Keratinocyte (primary cell): ENCODE measurements around the gene RIPPLY1. TPM values are rescaled to one million over a fixed set of nuclear protein-coding genes. Genes with fewer than 3 reads are reported as not detected.

ENCODE experiments used
- DNase-seq: peaks from one replicate; pipeline ENCODE4 v3.0.0-alpha.2; 2011; ENCODE audit warnings: low read depth, missing footprints, low spot score
- FAIRE-seq: peaks from 2 replicates; lab custom pipeline; 2011; peaks lifted over from hg19 to GRCh38; lab: Jason Lieb, UNC
- H2AFZ ChIP-seq: 2 replicates; pipeline ENCODE4 v1.6.0; 2012; ENCODE audit warnings: low read length, control low read depth, inconsistent platforms; ENCODE audit not compliant: control insufficient read depth
- H3K27ac ChIP-seq: 2 replicates; pipeline ENCODE4 v1.5.1; 2011; ENCODE audit warnings: low read length; ENCODE audit not compliant: control insufficient read depth, insufficient read depth
- H3K27me3 ChIP-seq: 3 replicates; pipeline ENCODE4 v1.6.0; 2011; ENCODE audit warnings: low read length; ENCODE audit not compliant: control insufficient read depth, insufficient read depth; ENCODE audit errors: extremely low read depth
- H3K36me3 ChIP-seq, 2 experiments: 2 replicates in 1 of 2; 3 replicates in 1 of 2; pipeline ENCODE4 v1.5.1; 2011; ENCODE audit warnings: low read length in 2 of 2, mild to moderate bottlenecking in 1 of 2; ENCODE audit not compliant: control insufficient read depth in 2 of 2, insufficient read depth in 2 of 2; ENCODE audit errors: extremely low read depth in 1 of 2
- H3K4me1 ChIP-seq: 3 replicates; pipeline ENCODE4 v1.5.1; 2011; ENCODE audit warnings: low read length; ENCODE audit not compliant: control insufficient read depth, insufficient read depth; ENCODE audit errors: extremely low read depth
- H3K4me2 ChIP-seq: 3 replicates; pipeline ENCODE4 v1.6.0; 2011; ENCODE audit warnings: low read depth, low read length; ENCODE audit not compliant: control insufficient read depth, insufficient read depth; ENCODE audit errors: extremely low read depth
- H3K4me3 ChIP-seq, 3 experiments: fragments of 200-600 bp in 1 of 3; sonication (generic) in 1 of 3; 2 replicates in 2 of 3; 3 replicates in 1 of 3; pipeline ENCODE4 v1.5.1; 2011 to 2016; ENCODE audit warnings: low read length in 3 of 3, mild to moderate bottlenecking in 3 of 3, control low read depth in 2 of 3, inconsistent platforms in 1 of 3, low read depth in 1 of 3, mixed read lengths in 1 of 3, mixed run types in 1 of 3, moderate library complexity in 1 of 3; ENCODE audit not compliant: control insufficient read depth in 2 of 3, insufficient read depth in 2 of 3; ENCODE audit errors: extremely low read depth in 1 of 3
- H3K79me2 ChIP-seq: 2 replicates; pipeline ENCODE4 v1.6.0; 2012; ENCODE audit warnings: low read length; ENCODE audit not compliant: control insufficient read depth, insufficient read depth
- H3K9ac ChIP-seq: 3 replicates; pipeline ENCODE4 v1.6.0; 2011; ENCODE audit warnings: low read length; ENCODE audit not compliant: control insufficient read depth, insufficient read depth; ENCODE audit errors: extremely low read depth
- H3K9me1 ChIP-seq: 3 replicates; pipeline ENCODE4 v1.6.0; 2011; ENCODE audit warnings: low read length; ENCODE audit not compliant: control insufficient read depth, insufficient read depth; ENCODE audit errors: extremely low read depth
- H3K9me3 ChIP-seq: 2 replicates; pipeline ENCODE4 v1.5.1; 2012; ENCODE audit warnings: low read depth, low read length; ENCODE audit not compliant: control insufficient read depth
- H4K20me1 ChIP-seq: 3 replicates; pipeline ENCODE4 v1.6.0; 2011; ENCODE audit warnings: low read length; ENCODE audit not compliant: control insufficient read depth, insufficient read depth; ENCODE audit errors: extremely low read depth
- CTCF ChIP-seq, 3 experiments: IDR thresholded peaks in 1 of 3; conservative IDR thresholded peaks in 1 of 3; optimal IDR thresholded peaks in 1 of 3; 2 replicates in 2 of 3; 3 replicates in 1 of 3; pipeline versions ENCODE3 to v1.5.1; 2011; ENCODE audit warnings: low read length in 3 of 3, mild to moderate bottlenecking in 3 of 3, moderate library complexity in 2 of 3, control low read depth in 1 of 3, inconsistent platforms in 1 of 3; ENCODE audit not compliant: insufficient read depth in 2 of 3; ENCODE audit errors: extremely low read depth in 1 of 3
- EZH2 ChIP-seq: IDR thresholded peaks from one replicate; pipeline ENCODE4 v1.6.1; 2012; ENCODE audit warnings: inconsistent platforms, mild to moderate bottlenecking, low read length, moderate library complexity
- dilution Hi-C: fragments of 300-500 bp; cut with MboI; formaldehyde crosslinking; loops from one replicate; pipeline ENCODE4 v1.7.0; 2020; ENCODE audit warnings: low sequenced_read_pairs; ENCODE audit not compliant: extremely low pct_ligation_motif_present
- polyA plus RNA-seq, 5 experiments: library from polyadenylated mRNA; depleted of rRNA in 3 of 5; stranded (reverse) in 3 of 5; stranded (forward) in 1 of 5; unstranded in 1 of 5; fragments of >200 nt; gene quantifications; 1 replicate in 1 of 5; 2 replicates in 3 of 5; 3 replicates in 1 of 5; pipeline versions ENCODE4 v1.2.1 to v1.2.3, GENCODE V29; 2011 to 2012; ENCODE audit warnings: missing spikeins in 2 of 5, low read depth in 1 of 5, low replicate concordance in 1 of 5

The RIPPLY1 gene
- polyA plus RNA-seq, 1 donor (not counting 4 experiments of a cell fraction or from before 2014, with no cell fraction given) = not detected

- Histone ChIP-seq H4K20me1 (no peaks in the 10 kb centered on the region), H3K9me1 (no peaks in the 10 kb centered on the region), H3K27me3 (peaks cover 7% of the 10 kb centered on the region), H2AFZ (no peak overlapping the region), H3K9ac (no peak overlapping the region), H3K4me1 (no peaks in the 10 kb centered on the region), H3K9me3 (no peaks in the 10 kb centered on the region), H3K4me3 (no peak overlapping the region), H3K27ac (no peak overlapping the region), H3K36me3 (no peaks in the 10 kb centered on the region), H3K4me2 (no peak overlapping the region), H3K79me2 (no peaks in the 10 kb centered on the region)
- no peak for FAIRE-seq
- dilution Hi-C loops = no loop called here
- TF ChIP-seq CTCF (optimal IDR thresholded peaks at IDR 0.05 in 1 of 3, IDR thresholded peaks at IDR 0.05 in 1 of 3, conservative IDR thresholded peaks at IDR 0.05 in 1 of 3; ENCODE audit: extremely low read depth in 1 of 3, insufficient read depth in 2 of 3, low read length in 3 of 3) (no peak), EZH2 (no peak)
- no peak for DNase-seq
Measured at GRCh38 chrX:106901341-106901740, 1.8 kb downstream of the RIPPLY1 start.

GRCh38 chrX:106899841-106900240 is 3.3 kb downstream of the RIPPLY1 start:
- H3K9me3 ChIP-seq = no peaks in the 10 kb centered on the region
- no peak overlapping the region for H3K4me3 ChIP-seq
- H4K20me1 ChIP-seq = no peaks in the 10 kb centered on the region
- H3K9me1 ChIP-seq = no peaks in the 10 kb centered on the region
- peaks cover 7% of the 10 kb centered on the region for H3K27me3 ChIP-seq
- no peak overlapping the region for H3K9ac ChIP-seq
- dilution Hi-C loops = no loop called here
- no peak overlapping the region for H2AFZ ChIP-seq
- FAIRE-seq = no peak
- H3K36me3 ChIP-seq = no peaks in the 10 kb centered on the region
- H3K4me1 ChIP-seq = peaks cover 8% of the 10 kb centered on the region
- DNase-seq = no peak
- H3K79me2 ChIP-seq = no peaks in the 10 kb centered on the region
- no peak overlapping the region for H3K4me2 ChIP-seq
- TF ChIP-seq CTCF (optimal IDR thresholded peaks at IDR 0.05 in 1 of 3, IDR thresholded peaks at IDR 0.05 in 1 of 3, conservative IDR thresholded peaks at IDR 0.05 in 1 of 3; ENCODE audit: extremely low read depth in 1 of 3, insufficient read depth in 2 of 3, low read length in 3 of 3) (no peak), EZH2 (no peak)
- H3K27ac ChIP-seq = no peak overlapping the region
